Measurements from ENCODE around the gene GBGT1.

Gene GBGT1

DNA sequence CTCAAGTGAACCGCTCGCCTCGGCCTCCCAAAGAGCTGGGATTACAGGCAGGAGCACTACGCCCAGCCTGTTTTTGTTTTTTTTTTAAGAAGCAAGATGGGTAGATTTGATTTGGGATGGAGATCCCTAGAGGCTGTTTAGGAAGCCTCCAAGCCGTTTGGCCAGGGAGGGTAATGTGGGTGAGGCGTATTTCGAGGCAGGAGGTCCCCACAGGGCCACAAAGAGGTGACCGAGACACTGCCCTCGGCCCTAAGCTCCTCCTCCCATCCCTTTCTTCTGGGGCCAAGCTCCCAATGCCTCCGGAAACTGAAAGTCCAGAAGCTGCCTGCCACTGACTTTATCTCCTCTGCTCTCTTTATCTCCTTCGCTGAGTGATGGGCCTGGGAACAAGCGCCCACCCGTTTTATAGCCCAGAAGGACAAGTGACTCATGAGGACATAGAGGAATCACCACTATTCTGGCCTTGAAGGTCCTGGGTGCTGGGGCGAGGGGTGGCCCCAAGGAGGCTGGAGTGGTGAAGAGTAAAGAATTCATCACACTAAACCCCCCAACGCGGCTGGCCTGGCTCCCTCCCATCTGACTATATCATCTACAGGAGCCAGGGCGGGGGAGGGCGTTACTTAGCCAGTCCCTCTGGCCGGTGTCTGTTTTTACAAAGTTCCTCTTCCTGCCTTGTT is 40.6 kb downstream of the GBGT1 start:
- no peak for DNase-seq

DNA sequence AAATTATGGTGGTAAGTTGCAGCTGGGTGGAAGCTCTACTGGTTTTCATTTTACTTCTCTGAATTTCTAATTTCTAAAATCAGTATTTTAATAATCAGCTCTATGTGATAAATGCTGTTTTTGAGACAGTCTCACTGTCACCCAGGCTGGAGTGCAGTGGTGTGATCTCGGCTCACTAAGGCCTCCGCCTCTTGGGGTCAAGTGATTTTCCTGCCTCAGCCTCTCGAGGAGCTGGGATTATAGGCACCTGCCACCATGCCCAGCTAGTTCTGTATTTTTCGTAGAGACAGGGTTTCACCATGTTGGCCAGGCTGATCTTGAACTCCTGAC is 41.1 kb downstream of the GBGT1 start:
- no peak for DNase-seq

DNA sequence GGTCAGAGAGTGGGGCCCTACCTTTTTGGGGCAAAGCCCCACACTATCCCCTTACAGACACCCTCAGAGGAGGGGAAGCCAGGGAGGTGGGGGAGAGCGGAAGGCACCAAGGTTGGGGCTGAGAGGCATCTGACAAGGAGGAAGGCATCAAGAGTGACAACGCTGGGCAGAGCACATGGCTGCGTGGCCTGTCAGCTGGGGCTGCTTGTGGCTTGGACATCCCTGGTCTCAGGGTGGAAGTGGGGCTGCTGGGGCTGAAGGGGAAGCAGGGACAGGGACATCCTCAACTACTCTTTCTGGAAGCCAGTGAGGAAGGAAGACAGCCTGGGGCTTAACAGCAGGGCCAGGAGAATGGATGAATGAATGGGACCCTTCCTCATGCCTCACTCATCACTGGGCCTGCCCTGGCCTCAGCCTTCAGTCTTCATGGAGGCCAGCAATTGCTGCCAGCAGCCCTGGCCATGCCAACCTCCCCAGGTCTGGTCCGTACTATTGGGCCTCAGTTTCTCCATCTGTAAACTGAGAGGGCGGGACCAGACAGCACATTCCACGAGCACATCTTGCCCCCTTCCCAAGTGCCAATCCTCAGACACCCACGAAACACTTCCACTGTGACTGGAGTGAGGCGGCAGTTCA is 41.7 kb downstream of the GBGT1 start:
- DNase-seq: no peak

DNA sequence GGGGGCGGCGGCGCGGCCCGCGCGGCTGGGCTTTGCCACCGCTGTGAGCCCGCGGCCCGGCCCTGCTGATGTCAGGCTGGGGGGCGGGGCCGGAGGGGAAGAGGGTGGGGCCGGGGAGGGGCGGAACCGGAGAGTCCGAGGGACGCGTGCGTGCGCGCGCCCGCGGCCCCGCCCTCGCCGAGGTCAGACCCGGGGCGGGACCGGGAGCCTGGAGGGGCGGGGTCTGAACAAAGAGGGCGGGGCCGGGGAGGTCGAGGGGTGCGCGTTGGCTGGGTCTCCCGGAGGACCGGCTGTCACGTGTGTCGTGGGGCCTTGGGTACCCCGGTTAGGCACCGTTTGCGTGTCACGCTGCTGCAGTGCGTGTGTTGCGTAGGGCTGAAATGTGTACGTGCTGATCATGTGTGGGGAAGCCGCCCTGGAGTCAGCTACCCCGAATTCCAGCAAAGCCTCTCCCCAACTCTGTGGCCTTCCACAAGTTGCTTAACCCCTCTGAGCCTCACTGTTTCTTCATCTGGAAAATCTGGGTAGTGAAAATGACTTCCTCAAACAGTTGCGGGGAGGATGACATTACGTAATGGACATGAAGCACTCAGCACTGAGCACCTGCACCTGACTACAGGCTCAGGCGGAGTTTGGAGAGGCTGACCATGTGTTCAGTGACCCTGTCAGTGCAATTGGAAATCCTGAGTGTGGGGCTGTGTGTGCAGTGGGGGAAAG is 42.4 kb downstream of the GBGT1 start, which contains the start of gene RALGDS:
RALGDS (minus strand) TSS at position 43 of the 717 bp plus-strand sequence. CDS start 86 bp downstream, outside the sequence.
- no peak for DNase-seq

DNA sequence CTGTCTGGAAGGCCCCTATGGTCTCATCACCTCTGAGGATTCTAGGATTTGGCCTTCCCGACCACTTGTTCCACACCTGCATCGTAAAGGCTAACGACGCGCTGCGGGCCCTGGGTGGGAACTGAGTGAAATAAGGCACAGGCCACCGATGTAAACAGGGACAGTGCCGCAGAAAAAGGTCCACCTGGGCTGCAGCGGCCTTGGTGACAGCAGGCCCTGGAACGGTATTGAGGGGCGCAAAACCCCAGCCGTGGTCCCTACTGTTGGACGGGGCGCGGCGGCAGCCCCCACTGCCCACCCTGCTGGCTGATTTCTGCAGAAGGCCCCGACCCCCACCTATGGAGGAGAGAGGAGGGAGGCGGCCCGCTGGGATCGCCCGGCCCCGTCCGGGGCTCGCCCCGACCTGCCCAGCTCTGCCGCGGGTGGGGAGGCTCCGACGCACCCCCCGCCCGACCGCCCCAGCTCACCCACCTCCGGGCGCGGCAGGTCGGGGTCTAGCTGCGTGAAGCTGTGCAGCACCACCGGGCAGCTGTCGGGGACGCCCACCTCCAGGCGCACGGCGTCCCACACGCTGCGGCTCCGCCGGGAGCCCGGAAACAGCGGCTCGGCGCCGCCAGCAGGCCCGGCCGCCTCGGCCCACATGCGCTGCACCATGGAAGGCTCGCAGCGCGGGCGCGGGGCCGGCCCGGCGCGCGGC is 43.1 kb downstream of the GBGT1 start:
- no peak for DNase-seq

DNA sequence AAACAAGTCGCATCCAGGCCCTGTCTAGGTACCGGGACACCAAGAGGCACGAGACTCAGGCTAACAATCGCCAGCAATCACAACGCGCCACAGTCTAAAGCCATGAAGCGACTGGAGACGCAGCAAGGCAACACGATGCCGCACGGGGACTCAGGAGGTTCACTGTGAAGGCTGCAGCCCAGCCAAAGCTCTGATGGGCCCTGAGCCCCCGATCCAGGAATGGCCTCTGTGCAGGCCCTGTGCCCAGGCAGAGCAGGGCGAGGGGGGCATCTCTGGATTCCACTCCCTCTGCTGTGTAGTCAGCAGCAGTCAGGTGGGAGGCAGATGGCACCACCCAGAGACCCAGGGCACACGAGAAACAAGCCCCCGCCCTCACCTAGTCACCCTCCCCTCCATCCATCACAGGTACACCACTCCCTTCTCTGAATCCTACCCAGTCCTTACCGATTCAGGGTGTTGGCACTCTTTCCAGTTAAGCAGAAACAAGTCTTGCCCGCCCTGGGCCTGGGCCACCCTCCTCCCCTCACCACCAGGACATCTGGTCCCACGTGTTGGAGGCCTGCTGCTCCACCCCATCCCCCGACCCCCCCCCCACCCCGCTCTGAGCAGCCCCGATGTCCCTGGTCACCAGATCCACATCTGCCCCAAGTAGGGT is 43.7 kb downstream of the GBGT1 start:
- DNase-seq: no peak

DNA sequence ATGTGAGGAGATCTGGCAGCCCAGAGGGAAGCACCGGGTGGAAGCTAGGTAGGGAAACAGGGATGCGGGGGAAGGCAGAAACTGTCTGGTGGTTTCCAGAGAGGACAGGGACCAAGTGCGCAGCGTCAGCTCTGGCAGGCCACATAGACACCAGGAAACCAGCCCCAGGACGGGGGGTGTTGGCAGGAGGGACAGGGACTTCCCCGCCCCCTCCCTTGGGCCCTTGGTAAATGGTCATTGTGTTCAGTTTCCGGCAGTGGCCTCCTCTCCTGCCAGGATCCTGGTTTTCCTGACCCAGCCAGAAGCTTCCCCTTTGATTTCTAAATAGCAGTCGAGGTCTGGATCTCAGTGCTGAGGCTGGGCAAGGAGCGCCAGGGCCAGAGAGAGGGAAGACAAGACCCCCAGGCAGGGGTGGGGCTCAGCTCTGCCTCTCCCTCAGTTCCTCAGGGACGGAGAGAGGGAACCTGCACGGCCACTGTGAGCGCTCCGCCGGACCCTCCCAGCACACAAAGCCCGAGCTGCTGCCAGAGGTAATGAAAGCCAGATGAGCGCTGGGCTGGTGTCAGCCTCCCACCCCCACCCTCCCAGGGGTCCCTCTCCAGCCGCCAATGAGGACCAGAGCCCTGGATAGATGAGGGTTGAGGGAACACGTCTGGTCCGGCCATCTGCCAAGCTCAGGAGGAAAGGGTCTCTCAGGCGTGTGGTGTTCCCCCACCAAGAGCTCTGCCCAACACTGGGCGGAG is 44.4 kb downstream of the GBGT1 start:
- DNase-seq: no peak

DNA sequence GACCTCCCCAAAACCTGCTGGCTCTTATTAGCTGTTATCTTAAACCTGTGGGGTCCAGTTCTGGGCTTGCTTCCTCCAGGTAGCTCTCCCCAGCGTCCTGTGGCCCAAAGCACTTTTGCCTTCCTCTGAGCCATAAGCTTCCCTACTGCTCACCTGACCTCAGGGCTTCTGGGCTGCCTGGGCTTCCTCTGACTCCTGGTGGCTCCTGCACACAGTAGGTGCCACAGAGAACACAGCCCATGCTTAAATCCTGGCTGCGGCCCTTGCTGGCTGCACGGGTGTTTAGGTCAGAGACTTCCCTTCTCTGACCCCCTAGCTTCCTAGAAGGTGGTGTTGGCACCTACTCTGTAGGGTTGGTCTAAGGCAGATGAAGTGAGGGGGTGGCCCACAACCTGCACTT is 45.1 kb downstream of the GBGT1 start:
- no peak for DNase-seq

DNA sequence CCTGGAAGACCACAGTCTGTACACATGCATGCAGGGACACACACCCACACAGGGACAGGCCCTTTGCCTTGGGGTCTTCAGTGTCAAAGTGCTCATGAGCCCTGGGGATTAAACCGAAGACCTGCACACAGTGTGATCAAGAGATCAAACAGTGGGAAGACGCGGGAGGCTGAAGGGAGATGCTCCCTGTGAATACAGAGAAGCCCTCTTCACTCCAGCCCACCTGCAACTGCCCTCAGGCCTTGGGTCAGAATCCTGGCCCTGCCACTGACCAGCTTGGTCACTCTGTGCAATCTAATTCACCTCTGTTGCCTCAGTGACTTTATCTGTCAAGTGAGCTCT is 45.6 kb downstream of the GBGT1 start:
- DNase-seq: no peak

DNA sequence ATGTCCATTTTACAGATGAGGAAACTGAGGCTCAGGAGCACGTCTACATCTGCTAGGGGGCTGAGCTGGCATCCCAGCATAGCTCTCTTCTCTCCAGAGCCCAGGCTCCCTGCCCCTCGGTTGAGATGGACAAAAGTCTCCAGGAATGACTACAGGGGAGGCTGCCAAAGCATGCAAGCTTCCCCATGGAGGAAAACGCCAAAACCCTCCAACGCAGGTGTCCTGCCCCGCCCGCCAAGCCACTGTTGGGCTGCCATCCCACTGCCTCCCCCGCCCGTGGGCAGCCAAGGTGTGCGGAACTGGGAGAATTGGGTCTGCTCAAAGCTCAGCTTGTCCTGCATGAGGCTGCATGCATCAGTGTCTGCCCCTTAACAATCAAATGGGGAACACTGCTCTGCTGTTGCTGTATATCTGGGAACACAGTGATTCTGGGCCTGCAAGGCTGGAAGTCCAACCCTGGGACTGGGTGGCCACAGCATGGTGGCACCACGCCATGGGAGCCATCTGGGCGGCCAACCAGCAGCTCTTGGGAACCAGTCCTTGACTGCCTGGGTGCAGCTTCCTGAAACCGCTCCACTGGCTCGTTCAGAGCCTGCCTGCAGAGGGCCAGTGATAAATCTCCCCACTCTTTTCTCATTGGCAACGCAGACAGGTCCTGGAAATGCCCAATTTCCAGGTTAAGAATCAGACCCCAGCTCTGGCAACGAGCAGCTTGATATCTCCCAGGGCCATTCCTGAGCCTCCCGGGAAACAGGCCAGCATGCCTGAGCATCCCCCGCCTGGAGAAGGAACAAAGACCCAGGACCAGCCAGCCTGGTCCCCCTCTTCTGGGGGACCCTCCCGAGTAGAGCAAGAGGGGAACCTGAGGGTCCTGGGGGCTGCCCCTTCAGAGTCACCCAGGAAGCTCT is 46.2 kb downstream of the GBGT1 start:
- DNase-seq: no peak

DNA sequence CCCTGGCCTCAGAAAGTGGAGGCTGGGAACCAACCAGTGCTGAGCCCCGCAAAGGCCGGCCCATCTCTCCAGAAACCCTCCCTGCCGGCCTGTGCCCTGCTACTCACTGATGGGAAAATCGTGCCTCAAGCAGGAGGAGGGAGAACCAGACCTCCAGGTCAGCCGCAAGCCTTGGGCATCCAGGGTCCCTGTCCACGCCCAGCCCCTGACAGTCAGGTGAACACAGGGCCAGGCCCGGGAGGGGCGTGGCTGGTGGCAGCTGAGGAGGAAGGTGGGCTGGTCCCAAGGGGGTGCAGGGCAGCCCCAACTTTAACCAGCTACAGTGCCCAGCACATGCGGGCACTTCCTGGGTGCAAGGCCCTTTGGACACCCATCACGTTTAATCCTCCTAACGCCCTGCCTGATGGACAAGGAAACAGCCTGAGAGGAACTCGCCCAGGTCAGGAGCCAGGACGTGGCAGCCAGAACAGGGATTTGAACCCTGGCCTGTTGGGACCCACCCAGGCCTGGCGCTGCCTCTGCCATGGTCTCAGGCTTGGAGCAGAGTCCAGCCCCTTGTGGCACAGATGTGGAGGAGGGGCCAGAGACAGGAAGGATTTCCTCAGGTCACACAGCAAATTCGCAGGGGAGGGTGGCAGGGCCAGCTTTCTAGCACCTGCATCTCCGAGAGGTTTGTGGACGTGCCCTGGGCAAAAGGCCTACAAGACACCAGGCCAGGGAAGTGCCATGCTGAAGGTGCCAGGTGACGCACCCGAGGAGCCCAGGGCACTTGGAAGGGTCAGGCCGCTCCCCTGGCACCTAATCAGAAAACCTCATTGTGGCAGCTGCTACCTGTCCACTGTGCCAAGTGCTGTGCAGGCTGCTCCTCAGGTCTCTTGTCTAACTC is 47.1 kb downstream of the GBGT1 start:
- no peak for DNase-seq

DNA sequence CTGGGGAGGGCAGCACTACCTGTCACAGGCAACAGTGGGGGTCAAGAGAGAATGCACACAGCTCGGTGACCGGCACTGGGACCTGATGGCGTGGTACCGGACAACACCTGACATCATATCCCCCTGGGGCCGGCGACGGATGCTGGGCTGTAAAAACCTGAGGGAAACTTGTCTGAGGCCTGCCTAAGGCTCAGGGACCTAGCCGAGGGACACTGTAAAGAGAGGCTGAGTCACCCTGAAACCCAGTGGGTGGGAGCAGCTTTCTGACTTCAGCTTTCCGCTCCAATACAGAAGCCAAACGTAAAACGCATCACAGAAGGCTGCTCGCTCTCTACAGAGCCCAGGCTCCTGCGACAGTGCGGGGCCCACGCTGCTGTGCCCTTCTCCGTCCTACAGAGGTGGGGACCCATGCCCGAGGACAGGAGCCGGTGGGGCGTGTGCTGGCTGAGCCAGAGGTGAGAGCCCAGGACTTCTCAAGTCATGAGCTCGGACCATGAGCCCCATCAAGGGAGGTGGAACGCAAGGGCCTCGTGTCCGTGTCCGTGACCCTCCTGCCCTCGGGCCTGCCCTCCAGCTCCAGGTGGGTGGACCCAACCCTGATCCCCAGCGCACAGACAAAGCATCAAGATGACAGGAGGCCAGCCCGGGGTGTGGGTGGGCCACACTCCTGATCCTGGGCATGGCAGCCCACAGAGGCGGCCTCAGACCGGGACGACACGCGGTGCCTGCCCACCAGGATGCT is 47.9 kb downstream of the GBGT1 start:
- no peak for DNase-seq

DNA sequence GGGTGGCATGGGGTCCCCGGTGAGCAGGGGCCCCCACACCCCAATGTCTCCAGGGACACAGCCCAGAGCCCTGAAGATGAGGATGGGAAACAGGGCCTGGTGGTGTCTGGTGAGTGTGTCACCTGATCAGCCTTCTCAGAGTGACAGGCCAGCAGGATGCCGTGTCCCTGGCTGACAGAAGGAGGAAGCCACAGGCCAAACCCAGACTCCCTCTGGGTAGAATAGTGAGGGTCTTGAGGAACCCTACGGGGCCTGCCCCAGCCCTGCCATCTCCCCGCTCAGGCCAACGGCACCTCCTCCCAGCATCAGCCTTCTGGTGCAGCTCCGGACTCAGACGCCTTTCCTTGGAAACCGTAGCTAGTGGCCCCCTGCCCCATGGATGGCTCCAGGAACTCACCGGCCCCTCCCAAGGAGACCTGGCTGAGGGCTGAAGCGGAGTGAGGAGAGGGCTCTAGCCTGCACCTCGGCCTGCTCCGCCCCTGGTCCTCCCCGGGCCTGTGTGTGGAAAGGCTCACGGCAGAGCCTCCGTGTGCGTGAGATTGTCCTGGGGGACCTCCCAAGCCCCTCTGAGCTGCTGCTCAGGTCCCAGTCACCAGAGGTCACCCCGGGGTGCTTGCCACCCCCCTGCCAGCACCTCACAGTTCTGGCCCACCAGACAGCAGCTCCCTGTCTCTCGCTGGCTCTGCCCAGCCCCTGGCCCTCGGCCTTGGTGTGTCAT is 48.7 kb downstream of the GBGT1 start:
- DNase-seq: no peak

DNA sequence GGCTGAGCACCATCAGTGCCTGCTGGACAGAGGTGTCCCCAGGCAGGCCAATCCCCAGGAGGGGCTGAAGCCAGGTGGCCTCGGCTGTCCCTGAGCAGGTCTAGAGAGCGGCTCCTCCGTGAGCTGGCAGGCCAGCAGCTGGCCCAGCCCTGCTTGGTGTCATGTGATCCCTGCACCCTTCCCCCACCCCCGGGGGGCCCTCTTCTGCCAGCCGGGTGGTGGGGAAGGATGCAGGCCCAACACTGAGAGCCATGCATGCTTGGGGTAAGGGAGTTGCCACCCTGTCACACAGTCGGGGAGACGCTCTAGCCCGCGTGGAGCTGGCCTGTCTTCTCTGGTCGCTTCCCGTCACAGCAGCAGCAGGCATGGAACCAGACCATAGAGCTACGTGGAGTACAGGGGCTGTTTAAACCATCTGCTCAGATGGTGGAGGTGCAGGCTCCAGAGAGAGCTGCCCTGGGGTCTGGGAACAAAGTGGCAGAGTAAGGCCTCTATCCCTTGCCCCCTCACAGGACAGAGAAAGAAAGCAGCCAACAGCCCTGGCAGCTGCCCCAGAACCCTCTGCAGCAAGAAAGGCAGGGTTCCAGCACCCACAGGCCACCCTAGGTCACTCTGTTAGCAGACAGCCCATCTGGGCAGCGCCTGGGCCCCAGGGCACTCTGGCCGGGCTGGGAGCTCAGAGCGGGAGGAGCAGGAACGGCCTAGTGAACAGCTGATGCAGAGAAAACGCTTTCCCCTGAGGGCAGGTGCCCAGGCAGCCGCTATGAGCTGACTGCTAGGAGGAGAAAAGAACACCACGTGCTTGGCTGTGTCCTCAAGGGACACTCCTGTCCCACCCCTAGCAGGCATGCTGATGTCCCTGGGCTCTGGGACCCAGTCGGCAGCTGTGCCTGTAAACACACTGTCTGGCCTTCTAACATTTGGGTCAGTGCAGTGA is 49.5 kb downstream of the GBGT1 start:
- DNase-seq: no peak

DNA sequence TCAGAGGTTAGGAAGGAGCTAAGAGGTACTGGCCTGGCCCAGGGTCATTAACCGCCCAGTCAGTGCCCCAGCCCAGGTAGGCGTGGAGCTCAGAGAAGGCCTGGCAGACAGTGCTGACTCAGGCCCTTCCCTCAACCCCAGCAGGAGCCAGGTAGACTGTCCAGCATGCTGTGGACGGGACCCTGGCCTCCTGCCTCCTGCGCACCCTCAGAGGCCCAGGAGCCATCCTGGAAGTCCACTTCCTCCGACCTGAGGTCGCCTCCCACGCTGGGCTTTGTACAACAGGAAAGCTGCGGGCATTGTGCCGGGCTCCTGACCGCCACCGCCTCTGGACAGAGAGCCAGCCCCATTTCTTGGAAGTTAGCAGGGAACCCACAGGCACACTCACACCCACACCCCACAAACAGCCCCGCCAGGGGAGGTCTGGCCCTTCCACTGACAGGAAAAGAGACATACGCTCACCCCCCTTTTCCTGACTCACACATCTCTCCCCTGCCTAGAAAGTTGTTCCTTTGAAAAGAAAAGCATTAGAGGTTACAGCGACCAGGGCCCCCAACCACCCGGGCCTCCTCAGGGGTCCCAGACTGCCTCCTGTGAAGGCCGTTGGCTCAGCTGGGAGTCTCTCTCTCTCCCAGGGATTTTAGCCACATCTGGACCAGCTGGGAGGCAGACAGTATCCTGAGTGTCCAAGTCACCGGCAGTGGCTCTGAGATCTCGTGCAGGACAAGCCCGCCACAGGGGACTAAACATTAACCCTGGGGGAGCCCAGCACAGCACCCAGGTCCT is 50.4 kb downstream of the GBGT1 start:
- DNase-seq: no peak

DNA sequence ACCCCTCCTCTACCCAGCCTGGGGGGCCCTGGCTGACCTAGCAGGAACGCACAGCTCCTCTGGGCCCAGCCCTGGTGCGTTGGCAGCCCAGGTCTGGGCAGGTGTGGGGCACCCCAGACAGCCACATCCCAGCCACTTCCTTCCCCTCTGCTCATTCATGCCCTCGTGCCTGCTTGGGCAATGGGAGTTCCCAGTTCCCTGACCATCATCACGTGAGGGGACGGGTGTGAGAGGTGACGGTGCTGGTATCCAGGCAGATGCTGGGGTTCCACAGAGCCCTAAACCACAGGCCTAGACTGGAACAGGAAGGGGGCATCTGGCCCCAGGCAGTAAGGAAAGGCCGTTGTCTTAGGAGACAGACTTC is 51.1 kb downstream of the GBGT1 start:
- no peak for DNase-seq
